Esophagus squamous epithelium (tissue), 4 donors: ENCODE results near the gene TRERF1.

Experiments used
- CTCF ChIP-seq, 6 experiments: fragments of 450-650 bp in 4 of 6; fragments of 200-600 bp in 2 of 6; sonication (generic) in 2 of 6; IDR thresholded peaks; one replicate each; pipeline ENCODE4 v1.5.1; 2016 to 2019; ENCODE audit warnings: antibody characterized with exemption in 6 of 6, mild to moderate bottlenecking in 4 of 6, moderate library complexity in 4 of 6
- POLR2A ChIP-seq, 4 donors: fragments of 450-650 bp; IDR thresholded peaks; one replicate each; pipeline ENCODE4 v1.6.1; 2017; ENCODE audit warnings: antibody characterized with exemption in 4 of 4, mild to moderate bottlenecking in 4 of 4, moderate library complexity in 3 of 4

DNA sequence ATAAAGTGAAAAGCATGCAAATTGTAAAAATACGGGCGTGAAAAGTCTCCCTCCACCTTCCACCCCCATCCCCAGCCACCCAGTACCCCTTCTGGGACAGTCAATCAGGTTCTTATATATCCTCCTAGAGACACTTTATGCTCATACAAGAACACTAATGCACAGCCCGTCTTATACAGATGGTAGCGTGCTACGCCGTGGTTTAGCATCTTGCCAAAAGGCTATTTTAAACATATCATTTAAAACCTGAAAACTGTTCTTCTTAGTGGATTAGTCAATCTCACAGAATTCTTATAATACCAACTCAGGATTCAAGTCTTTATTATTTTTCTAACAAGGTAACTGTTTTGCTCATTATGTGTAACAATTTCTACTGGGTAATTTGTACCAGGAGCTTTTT lies 176.8 kb downstream of the TRERF1 start:
- TF ChIP-seq CTCF (IDR thresholded peaks at IDR 0.05): no peak
- TF ChIP-seq POLR2A (IDR thresholded peaks at IDR 0.05): no peak
